NCI-H146 (cell line): ENCODE data around the gene EFR3B.
"Not testable (repeated sequence)": the region's sequence is repeated elsewhere in the genome, so short reads cannot be mapped to it uniquely, and the experiment has no call there.

Experiments
- DNase-seq: peaks from one replicate; lab custom pipeline; 2025; lab: John Stamatoyannopoulos, UW

Gene EFR3B

DNA sequence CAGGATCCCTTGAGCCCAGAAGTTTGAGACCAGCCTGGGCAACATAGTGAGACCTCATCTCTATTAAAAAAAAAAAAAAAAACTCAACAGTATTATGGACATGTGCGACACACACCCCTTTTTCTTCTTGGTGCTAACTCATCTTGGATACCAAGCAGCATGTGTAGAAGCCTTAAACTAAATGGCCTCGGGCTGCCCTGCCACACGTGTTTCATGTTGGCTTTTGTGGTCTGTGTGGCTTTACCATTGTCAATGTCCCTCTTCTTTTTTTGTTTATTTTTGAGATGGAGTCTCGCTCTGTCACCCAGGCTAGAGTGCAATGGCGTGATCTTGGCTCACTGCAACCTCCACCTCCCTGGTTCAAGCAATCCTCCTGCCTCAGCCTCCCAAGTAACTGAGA, 109.1 kb downstream of the EFR3B start:
- DNase-seq = not testable (repeated sequence)

DNA sequence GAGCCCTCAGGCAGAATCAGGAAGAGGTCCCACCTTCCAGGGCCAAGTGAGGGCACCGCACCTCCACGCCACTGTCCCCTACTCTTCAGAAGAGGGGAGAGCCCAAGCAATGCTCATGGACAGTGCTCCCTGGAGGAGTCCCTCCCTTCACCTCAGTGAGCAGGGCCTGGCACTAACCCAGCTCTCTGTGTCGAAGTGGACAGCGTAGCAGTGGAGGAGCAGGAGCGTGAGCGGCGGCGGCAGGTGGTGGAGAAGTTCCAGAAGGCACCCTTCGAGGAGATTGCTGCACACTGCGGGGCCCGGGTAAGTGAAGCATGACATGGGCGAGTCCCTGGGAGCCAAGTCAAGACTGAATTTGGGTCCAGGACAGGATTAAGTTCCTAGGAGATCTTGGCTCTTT, 109.8 kb downstream of the EFR3B start:
- no peak for DNase-seq

DNA sequence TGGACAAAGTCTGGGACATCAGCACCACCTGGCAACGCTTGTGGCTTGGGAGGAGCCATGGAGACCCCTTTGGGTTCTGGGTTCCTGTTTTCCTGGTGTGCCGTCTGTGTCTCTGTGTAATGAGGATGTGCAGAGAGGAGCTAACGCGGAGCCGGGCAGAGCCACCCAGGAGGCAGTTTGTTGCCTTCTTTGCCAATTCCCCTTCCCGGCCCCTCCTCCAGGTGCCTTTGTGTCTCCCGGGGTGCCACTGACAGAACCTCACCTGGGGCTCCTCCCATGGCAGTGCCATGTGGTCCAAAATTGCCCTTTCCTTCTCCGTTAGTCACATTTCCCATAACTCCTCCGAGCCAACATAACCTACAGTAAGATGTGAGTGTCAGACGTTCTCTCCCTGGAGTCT, 113.5 kb downstream of the EFR3B start:
- DNase-seq = no peak

DNA sequence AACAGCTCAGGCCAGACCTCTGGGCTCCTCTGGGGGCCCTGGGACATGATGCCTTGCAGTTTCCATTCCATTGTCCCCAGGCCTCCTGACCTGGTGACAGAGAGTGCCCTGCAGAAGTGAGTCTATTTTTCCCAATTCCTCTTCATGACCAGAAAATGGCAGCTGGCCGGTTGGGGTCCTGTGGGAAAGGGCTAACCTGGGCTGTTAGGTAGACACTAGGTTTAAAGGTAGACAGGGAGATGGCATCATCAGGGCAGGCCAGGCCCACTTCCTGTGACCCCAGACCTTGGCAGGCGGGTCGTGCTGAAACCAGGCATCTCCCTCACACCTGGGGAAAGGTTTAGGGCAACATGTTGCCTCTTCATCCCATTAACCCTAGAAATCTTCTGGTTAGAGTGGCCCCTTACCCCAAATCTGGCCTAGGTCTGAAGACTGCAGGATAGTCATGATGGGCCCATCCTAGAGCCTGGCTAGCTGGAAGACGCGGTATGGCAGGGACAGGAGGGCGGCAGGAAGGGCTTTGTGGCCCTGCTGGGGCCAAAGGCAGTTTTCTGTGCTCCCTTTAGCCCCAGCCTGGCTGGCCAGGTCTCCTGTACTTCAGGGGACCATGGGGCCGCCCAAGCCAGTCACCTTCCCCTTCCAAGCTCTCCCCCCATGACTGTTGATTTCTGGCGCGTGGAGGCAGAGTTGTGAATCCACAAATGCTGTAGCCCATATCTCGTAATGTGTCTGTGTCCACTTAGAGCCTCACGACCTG, 116.4 kb downstream of the EFR3B start:
- DNase-seq = no peak

DNA sequence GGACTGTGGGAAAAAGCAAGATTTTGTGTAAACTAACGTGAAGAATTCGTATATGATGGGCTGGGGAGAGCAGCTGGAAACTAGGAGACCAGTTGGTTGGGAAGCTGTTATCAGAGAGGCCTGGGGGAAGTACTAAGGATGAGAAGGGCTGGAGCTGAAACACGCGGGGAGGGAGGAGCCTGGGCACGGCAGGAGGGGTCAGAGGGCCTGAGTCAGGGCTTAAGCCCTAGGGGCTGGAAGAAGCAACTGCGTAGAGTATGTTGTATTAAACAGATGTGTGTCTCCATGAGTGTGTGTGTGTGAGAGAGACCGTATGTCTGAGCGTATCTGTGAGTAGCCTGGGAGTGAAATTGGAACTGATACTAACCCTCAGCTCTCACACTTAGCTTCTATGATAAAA, 118.1 kb downstream of the EFR3B start:
- DNase-seq = peak; percentile 26

DNA sequence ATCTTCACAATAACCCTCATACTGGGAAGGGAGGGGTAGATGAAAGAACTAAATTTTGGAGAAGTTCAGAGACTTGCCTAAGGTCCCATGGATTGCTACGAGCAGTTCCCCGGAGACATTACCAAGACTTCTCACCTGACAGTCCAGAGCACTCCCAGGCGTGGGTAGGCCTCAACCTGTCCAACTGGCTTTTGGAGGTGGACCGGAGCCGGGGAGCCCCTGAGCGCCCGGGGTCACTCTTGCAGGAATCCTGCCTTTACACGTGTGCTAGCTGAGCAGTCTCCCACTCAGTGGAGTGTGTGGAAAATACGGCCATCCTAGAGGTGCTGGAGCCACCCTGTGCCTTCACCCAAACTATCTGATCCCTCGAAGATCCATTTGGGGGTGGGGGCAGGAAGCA, 118.5 kb downstream of the EFR3B start:
- DNase-seq = no peak

DNA sequence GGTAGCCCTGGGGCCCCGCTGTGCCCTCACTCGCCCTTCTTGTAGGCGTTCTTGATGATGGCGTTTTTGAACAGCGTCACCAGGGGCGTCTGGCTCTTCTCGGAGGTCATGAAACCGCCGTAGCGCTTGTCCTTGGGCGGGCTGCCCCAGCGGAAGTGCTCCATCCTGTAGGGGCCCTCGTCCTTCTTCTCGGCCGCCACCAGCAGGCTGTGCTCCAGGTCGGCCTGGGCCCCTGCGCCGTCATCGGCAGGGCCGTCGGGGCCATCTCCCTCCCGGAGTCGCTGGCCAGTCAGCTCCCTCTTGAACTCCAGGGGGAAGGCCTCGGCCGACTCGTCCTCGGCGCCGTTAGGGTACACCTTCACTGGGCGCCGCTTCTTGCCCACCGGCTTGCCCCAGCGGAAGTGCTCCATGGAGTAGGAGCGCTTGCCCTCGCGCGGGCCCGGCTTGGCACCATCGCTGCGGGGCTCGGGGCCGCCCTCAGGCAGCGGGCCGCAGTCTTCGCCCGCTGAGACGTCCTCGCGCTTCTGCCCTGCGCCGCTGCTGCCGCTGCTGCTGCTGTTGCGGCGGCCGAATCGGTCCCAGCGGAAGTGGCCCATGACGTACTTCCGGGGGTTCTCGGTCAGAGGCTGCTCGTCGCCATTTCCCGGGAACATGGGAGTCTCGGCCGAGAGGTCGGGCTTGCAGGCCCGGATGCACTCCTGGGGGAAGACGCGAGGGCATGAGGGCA, 119.3 kb downstream of the EFR3B start:
- no peak for DNase-seq

DNA sequence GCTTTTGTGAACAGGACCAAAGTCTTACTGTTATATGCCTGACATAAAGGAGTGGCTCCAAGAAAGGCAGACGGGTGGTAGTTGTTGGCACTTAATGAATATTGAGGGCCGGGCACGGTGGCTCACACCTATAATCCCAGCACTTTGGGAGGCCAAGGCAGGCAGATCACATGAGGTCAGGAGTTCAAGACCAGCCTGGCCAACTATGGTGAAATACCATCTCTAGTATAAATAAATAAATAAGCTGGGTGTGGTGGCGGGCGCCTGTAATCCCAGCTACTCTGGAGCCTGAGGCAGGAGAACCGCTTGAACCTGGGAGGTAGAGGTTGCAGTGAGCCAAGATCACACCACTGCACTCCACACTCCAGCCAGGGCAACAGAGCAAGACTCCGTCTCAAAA, 120.2 kb downstream of the EFR3B start:
- not testable (repeated sequence) for DNase-seq

- DNase-seq = no peak
Observed at GRCh38 chr2:25164561-25164960, 122.7 kb downstream of the EFR3B start.

DNA sequence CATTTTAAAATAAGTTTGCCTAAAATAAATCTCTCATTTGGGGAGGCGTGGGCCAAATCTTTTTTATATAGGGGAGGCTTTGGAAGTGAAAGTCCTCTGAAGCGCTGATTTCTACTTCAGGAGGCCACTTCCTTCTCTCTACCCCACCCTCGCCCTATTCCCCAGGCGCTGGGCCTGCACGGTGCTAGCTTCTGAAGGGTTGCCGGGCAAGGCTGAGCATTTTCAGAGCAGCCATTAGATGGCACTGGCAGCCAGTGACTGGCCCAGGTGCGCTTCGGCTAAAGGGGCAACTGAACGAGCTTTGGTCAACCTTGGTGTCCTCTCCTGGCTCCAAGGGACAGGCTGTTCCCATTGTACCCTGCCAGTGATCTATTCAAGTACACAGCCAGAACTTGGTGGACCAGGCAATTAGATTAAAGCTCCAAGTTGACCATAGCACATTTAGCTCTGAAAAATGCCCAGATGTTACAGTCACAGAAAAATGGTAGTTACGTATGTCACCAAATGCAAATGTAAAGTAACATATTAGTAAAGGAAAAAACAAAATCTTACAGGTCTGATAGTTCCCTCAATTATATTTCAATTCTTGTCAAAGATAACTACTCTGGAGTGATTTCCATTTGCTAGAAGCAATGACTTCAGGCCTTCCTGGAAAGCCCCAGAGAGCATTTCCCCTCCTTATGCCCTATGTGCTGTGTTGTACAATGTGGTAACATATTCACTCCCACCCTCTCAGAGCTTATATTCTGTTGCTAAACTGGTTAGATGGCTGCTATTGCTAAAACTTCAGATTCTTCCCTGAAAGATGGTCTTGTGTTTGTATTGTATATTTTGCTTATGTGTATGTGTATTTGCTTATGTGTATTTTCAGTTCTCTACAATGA, 124.4 kb downstream of the EFR3B start:
- peak; percentile 60 for DNase-seq

- DNase-seq = peak; percentile 57
Observed at GRCh38 chr2:25168256-25169072, 126.6 kb downstream of the EFR3B start, which contains the start of gene POMC. Gene POMC, minus strand, starts transcription at chr2:25168580. Its CDS starts 3,808 bp downstream, at chr2:25164772.

DNA sequence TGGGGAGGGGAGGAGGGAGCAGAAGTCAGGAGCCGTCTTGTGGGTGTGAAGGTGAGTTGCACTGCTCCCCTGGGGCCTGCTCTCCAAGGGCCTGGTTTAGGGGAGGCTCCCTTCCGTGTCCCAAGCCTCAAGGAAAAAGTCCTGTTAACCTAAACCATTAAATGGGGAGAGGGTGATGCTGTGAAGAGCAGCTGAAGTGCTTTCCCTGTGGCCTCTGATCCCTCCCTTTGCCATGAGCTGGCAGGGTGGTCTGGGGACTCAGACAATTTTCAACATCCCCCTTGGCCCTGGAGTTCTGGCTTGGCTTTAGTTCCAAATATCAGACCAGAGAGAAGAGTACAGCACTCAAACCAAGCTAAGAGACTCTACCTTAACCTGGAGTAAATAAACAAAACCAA, 127.2 kb downstream of the EFR3B start:
- no peak for DNase-seq

DNA sequence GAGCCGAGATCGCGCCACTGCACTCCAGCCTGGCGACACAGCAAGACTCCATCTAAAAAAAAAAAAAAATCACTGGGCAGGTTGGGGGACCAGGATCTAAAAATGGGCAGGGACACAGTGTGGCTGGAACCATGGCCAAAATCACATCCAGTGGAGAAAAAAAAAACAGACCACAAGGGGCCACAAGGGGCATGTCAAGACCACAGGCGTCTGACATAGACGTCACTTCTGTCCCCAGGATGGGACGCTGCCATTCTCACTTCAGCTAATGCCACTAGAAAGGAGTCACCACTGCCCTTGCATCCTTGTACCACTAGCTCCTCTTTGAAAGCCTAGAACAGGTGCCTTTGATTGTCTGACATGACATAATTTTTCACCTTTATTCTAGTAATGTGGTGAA, 129.0 kb downstream of the EFR3B start:
- DNase-seq = no peak

DNA sequence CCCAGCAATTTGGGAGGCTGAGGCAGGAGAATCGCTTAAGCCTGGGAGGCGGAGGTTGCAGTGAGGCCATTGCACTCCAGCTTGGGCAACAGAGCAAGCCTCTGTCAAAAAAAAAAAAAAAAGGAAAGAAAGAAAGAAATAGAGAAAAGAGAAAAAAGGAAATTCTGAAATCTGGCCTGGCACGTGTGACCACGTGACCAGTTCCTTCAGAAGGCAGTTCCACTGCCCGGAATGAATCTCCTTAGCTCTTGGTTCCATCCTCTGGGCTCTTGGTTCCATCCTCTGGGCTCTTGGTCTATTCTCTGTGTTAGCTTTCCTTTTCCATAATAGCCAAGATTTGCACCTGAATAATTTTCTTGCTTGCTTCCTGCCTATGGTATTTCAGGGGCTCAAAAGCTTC, 131.8 kb downstream of the EFR3B start:
- DNase-seq = no peak

DNA sequence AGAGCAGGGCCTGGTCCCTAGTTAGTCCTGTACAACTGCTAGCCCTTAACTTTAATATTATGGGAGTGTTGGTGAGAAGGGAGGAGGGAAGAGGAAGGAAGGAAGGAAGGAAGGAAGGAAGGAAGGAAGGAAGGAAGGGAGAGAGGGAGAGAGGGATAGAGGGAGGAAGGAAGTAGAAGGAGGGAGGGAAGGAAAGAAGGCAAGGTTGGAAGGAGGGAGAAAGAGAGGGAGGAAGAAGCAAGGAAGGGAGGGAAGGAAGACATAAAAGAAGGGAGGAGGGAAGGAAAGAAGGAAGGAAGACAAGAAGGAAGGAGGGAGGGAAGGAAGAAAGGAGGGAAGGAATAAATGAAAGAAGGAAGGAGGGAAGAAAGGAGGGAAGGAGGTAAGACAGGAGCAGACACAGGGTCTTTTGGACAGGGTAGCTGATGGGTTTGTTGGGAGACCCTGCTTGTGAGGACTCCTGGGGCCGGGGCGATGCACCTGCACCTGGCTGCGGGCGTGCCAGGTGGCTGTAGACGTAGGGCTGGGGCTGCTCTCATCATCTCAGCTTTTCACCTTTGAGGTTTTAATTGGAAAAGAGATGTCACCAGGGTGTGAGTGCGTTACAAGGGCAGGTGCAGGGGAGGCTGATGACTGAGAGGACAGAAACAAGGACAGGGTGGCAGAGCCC, 132.5 kb downstream of the EFR3B start:
- DNase-seq = peak; percentile 82

- no peak for DNase-seq
Observed at GRCh38 chr2:25176138-25176537, 134.3 kb downstream of the EFR3B start.

GRCh38 chr2:25176541-25177181, 134.8 kb downstream of the EFR3B start:
- no peak for DNase-seq

DNA sequence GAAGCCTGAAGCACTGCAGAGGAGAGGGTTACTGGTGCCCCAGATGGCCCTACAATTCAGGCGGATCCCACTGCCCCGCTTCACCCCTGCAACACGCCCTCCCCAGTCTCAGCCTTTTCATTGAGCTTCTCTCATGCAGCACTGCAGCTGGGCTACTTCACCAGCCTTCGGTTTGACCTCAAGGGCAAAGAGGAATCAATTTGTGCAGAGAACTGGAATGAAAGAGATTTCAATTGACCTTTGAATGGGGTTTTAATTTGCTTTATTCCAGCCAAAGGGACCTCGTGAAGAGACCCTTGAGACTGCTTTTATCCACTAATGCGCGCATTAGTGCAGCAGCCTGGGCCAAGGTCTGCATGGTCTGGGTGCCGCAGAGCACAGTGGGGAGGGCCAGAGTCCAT, 135.3 kb downstream of the EFR3B start:
- DNase-seq = no peak

- DNase-seq = no peak
Observed at GRCh38 chr2:25178976-25179375, 137.1 kb downstream of the EFR3B start.

DNA sequence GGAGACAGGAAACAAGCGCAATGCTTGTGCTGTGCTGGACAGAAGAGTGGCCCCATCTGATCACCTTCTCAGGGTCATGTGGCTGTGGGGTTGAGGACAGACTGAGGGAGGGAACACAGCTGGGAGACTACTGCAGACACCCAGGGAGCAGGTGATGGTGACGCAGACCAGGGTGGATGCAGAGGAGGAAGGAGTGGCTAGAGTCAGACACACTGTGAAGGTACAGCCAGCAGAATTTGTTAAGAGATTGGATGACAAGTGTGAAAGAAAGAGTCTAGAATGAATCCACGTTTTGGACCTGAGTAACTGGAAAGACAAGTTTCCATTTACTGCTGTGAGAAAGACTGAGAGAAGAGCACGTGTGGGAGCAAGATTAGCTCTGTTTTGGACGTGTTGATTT, 142.4 kb downstream of the EFR3B start:
- no peak for DNase-seq
